CD4-positive, alpha-beta T cell treated with Interleukin-1 beta for 1 hour (primary cell): ENCODE results near the gene GPR61.

ENCODE experiments used
- DNase-seq, 2 donors: peaks; one replicate each; pipeline ENCODE4 v3.0.0-alpha.2; 2020 to 2022

Gene GPR61, protein sequence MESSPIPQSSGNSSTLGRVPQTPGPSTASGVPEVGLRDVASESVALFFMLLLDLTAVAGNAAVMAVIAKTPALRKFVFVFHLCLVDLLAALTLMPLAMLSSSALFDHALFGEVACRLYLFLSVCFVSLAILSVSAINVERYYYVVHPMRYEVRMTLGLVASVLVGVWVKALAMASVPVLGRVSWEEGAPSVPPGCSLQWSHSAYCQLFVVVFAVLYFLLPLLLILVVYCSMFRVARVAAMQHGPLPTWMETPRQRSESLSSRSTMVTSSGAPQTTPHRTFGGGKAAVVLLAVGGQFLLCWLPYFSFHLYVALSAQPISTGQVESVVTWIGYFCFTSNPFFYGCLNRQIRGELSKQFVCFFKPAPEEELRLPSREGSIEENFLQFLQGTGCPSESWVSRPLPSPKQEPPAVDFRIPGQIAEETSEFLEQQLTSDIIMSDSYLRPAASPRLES

GRCh38 chr1:109539676-109540075, at the start of gene GPR61:
Gene GPR61, plus strand, starts transcription at chr1:109539872. Its CDS starts 3,151 bp downstream, at chr1:109543023.
- no peak for DNase-seq

DNA sequence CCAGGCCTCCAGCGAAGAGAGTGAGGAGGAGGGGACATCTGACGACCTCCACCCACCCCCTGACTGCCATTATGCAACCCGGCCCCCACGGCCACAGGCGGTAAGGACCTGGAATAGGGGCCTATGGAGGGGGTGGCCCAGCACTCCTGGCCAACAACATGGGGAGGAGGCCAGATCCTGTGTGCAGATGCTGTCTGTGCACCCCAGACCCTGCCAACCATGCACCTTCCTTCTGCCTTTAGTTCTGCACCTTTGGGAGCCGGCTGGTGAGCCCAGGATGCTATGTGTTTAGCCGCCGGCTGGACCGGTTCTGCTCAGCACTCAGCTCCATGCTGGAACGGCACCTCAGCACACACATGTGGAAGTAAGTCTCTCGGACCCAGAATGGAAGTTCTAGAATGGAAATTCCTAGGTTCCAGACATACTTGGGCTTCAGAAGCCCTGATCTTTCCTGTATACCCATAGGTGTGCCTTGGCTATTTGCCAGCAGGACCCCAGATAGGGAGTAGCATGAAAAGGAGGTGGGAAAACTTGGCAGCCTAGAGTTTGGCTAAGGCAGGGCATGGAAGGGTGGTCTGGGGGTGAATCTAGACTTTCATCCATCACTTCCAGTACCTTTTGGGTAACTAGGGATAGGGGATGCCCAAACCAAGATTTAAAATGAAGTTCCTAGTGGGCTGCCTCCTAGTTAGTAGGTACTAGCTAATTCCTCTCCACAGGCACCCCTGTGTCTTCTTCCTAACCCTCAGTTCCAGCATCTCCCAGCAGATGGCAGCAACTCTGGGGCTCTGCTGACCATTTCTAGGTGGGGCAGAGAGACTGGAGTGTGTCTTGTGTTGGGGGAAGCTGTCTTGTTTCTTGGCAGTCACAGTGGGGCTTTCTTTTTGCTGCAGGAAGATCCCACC, 49.4 kb upstream of the GPR61 start:
- DNase-seq: peak; percentile 71 to 82

- no peak for DNase-seq
Measured at GRCh38 chr1:109490934-109491302, 48.8 kb upstream of the GPR61 start.

DNA sequence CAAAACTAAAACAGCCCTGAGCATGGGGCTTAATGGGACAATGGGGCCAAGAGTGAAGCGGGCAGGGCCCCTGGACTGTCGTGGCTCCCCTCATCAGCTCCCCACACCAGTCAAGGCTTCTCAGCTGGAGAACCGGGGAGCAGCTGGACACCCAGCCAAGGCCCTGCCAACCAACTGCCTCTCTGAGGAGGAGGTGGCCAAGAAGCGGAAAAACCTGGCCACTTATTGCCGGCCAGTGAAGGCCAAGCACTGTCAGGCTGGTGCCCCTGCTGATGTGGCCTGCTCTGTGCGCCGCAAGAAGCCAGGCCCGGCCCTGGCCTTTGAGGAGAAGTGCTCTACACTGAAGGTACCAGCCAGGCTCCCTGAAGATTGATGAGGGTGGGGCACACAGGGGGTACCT, 48.3 kb upstream of the GPR61 start:
- DNase-seq: no peak

GRCh38 chr1:109492779-109493178, 46.9 kb upstream of the GPR61 start:
- DNase-seq: no peak

GRCh38 chr1:109493227-109493626, 46.4 kb upstream of the GPR61 start:
- no peak for DNase-seq

GRCh38 chr1:109493805-109494539, 45.7 kb upstream of the GPR61 start, which contains the start of gene CYB561D1:
Gene CYB561D1, plus strand, starts transcription at chr1:109494094. Its CDS starts 46 bp downstream, at chr1:109494140.
- DNase-seq: peak; percentile 88

- DNase-seq: no peak
Measured at GRCh38 chr1:109495738-109496137, 43.9 kb upstream of the GPR61 start.

- DNase-seq: no peak
Measured at GRCh38 chr1:109497449-109498160, 42.1 kb upstream of the GPR61 start.

DNA sequence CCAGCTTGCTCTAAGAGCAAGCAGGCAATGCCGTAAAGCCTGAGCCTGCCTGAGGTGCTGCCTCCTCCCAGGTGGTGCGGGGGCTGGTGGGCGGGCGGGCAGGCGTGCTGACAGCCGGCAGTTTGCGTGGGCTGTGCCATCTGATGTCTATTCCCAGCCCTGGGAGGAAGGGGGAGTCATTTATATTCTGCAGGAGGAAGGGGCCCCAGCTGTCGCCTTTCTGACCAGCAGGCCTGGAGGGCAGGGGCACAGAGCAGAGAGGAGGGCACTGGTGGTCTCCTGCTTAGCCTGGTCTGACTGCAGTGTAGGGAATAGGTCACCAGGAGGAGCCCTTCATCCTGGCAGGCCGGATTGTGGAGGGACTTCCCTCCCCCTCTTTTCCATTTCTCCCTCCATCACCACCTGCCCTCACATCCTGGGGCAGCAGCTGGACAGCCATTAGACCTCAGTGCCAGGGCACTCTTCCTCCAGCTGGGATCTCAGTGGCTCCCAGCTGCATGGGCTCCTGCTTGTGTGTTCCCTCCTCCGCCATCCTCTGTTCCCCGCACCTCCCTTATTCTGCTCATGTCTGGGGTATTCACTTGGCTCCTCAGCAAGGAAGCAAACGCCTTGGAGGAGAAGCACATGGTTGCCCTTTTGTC, 41.4 kb upstream of the GPR61 start:
- DNase-seq: peak in 1 of 2 donors; percentile 35

DNA sequence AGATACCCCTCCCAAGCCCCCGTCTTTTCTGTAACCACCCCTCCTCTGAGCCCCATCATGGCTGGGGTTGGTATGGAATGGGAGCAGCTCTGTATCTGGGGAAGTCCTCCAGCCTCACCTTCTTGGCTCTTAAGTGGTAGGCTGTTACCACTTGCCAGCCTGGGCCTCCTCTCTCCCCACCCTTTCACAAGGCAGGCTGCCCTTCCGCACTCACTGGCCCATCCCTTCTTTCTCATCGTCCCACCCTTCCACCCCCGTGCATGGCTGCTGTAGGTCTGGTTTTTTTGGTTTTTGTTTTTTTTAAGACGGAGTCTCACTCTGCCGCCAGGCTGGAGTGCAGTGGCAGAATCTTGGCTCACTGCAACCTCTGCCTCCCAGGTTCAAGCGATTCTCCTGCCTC, 40.6 kb upstream of the GPR61 start:
- no peak for DNase-seq

DNA sequence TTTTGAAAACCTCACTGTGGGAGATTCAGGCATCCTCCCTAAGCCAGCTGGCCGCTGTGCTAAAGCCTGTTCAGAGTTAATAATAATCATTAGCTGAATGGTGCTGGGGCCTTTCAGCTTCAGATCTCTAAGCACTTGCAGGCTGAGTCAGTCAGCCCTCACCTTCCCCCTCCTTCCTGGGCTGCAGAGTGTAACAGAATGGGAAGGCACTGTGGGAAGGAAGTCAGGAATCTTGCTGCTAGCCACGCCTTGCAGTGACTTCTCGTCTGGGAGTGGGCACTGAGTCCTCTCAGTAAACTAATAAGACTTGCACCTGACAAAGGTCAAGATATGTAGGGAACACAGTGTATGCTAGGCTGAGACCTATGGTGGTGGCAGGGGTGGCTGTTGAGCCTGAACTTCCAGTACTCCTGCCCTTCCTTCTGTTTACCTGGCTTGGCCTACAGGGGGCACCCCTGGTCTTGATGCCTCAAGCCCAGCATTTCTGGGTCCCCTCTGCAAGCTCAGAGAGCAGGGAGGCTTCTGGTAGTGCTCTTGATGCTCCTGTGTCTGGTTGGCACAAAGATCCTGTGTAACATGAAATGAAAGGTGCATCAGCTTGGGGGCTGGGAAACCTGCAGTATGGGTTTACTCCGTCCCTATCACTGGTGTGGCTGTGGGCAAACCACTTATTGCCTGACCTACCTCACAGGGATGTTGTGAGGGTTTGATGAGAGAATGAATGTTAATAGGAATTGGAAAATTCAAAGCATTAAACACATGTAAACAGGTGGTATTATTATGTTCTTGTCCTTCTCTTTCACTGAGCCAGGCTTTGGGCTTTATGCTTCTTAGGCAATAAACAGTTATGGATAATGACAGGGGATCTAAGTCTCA, 39.8 kb upstream of the GPR61 start:
- peak; percentile 66 to 72 for DNase-seq

DNA sequence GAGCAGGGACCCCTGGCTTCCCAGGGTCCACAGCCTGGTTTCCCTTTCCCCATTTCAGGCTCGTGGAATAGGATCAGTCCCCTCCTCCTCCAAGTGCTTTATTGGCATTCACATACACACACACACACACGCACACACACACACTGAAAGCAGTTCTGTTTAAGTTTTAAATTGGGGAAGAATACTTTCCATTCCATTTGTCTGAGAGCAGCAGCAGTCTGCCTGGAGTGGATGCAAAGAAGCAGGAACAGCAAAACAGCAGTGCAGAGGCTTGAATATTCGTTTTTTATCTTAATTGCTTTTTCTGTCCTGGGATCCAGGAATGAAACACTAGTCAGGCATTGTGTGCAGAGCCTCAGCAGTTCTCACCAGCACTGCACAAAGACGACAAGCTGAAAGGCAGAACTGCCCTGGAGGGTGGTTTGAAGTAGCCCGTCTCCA, 38.7 kb upstream of the GPR61 start:
- no peak for DNase-seq

DNA sequence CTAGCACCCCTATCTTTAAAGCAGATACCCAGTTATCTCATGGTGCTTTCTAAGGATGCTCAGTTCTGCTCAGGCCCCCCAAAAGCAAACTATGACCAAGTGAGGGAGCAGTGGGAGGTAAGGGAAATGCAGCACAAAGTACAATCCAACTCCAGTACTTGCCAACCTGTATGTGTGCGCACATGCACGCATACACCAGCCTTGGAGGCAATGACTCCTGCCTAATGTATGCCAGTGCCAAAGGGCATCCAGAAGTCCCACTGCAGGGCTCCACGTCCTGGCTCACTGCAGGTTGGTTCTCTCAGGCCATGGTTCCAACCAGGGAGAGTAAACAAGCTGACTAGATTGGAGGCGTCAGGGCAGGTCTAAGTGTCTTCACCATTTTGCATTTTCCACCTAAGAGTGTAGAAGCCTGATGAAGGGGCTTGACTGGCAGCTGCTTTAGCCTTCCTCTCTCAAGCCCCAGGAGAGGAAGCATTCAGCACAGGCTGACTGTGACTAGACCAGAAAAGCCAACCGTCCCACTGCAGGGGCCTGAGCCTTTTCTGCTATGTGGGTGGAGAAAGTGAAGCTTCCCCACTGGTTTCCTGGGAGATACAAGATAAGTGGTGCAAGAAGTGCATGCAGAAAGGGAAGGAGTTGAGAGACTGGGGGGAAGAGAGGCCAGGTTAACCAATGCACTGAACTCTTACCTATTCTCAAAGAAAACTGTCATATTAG, 37.9 kb upstream of the GPR61 start:
- DNase-seq: no peak

DNA sequence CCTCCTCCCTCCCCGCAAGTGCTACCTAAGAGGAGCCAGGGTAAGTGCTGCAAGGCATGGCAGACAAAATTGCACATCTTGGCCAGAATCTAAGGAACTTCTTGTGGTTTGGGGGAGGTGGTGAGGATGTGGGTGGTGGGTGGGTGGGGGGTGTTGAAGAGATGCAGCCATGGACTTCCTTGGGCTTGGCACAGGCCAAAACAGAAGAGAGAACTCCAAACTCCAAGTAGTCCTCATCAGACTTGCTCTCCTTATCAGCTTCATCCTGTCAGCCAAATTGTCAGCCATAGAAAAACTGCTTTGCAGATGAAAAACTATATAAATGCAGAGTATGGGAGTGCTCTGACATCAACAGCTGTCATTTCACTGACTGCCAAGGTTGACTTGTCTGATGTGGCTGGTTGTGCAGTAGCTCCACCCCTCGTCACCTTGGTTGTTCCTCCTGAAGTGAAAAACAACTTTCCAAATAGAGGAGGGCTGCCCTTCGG, 37.3 kb upstream of the GPR61 start:
- peak; percentile 73 to 77 for DNase-seq

DNA sequence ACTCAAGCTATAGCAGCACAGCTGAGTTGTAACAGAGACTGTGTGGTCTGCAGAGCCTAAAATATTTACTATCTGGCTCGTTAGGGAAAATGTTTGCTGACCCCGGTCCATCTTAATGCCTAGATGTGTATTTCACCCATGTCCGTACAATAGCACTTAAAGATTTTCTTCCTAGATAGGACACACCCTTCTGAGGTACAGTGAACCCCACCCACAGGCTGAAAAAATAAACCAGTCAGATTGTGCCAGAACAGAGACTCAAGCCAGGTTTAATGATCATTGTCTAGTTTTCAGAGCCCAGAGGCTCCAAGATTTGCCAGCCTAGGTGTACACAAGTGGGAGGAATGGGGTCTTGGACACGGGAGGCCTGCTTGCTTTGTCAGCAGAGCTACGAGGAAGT, 35.7 kb upstream of the GPR61 start:
- DNase-seq: peak in 1 of 2 donors; percentile 25

GRCh38 chr1:109504974-109505373, 34.7 kb upstream of the GPR61 start:
- DNase-seq: no peak

GRCh38 chr1:109508001-109508872, 31.4 kb upstream of the GPR61 start:
- DNase-seq: no peak

GRCh38 chr1:109508873-109509175, 30.8 kb upstream of the GPR61 start:
- no peak for DNase-seq
